HepG2 (cell line): ENCODE results near the gene MRPL3. TPM values are rescaled to one million over a fixed set of nuclear protein-coding genes. Genes with fewer than 3 reads are reported as not detected.

ENCODE experiments used
- CHD2 ChIP-seq: IDR thresholded peaks from 2 replicates; pipeline ENCODE4 v1.6.1; 2011; ENCODE audit warnings: low read depth, low read length, improper control_type of control experiment
- FOXJ3 ChIP-seq: sonication (generic); formaldehyde crosslinking; IDR thresholded peaks from 2 replicates; pipeline ENCODE4 v1.4.0; 2020; ENCODE audit warnings: missing genetic modification reagents, mild to moderate bottlenecking, borderline replicate concordance
- MTA3 ChIP-seq: sonication (generic); formaldehyde crosslinking; IDR thresholded peaks from 2 replicates; pipeline ENCODE4 v1.4.0; 2020; ENCODE audit warnings: missing genetic modification reagents
- MTF1 ChIP-seq: sonication (generic); formaldehyde crosslinking; IDR thresholded peaks from 2 replicates; pipeline ENCODE4 v1.5.0; 2020; ENCODE audit warnings: missing genetic modification reagents
- MXD4 ChIP-seq: IDR thresholded peaks from 2 replicates; pipeline ENCODE4 v1.6.1; 2016; ENCODE audit warnings: mild to moderate bottlenecking, missing biosample characterization, missing genetic modification reagents
- NFE2 ChIP-seq: sonication (generic); formaldehyde crosslinking; IDR thresholded peaks from 2 replicates; pipeline ENCODE4 v1.4.0; 2020; ENCODE audit warnings: missing genetic modification reagents
- NFYB ChIP-seq: sonication (generic); formaldehyde crosslinking; IDR thresholded peaks from 2 replicates; pipeline ENCODE4 v1.4.0; 2020; ENCODE audit warnings: missing genetic modification reagents
- NFYC ChIP-seq: IDR thresholded peaks from 2 replicates; pipeline ENCODE4 v1.6.1; 2016; ENCODE audit warnings: missing genetic modification reagents, missing compliant biosample characterization
- REPIN1 ChIP-seq: sonication (generic); formaldehyde crosslinking; IDR thresholded peaks from 2 replicates; pipeline ENCODE4 v1.8.0; 2022; ENCODE audit warnings: missing genetic modification reagents, low read depth, mild to moderate bottlenecking, borderline replicate concordance
- RFXANK ChIP-seq: IDR thresholded peaks from 2 replicates; pipeline ENCODE4 v1.6.1; 2016
- SAFB2 ChIP-seq: sonication (generic); formaldehyde crosslinking; IDR thresholded peaks from 2 replicates; pipeline ENCODE4 v1.5.1; 2020; ENCODE audit warnings: missing genetic modification reagents, low read depth, mild to moderate bottlenecking, borderline replicate concordance
- TEF ChIP-seq: sonication (generic); formaldehyde crosslinking; IDR thresholded peaks from 2 replicates; pipeline ENCODE4 v1.5.0; 2020; ENCODE audit warnings: missing genetic modification reagents
- TGIF2 ChIP-seq: IDR thresholded peaks from 2 replicates; pipeline ENCODE4 v1.6.1; 2016; ENCODE audit warnings: control low read depth, missing compliant biosample characterization
- WIZ ChIP-seq: sonication (generic); formaldehyde crosslinking; IDR thresholded peaks from 2 replicates; pipeline ENCODE4 v1.5.1; 2020; ENCODE audit warnings: mild to moderate bottlenecking, missing genetic modification reagents
- ZC3H13 ChIP-seq: sonication (generic); formaldehyde crosslinking; IDR thresholded peaks from 2 replicates; pipeline ENCODE4 v1.8.1; 2023; ENCODE audit warnings: mild to moderate bottlenecking, missing genetic modification reagents, moderate library complexity
- ZFP37 ChIP-seq: sonication (generic); formaldehyde crosslinking; IDR thresholded peaks from 2 replicates; pipeline ENCODE4 v1.4.0; 2020; ENCODE audit warnings: missing genetic modification reagents, borderline replicate concordance
- ZNF121 ChIP-seq: sonication (generic); formaldehyde crosslinking; IDR thresholded peaks from 2 replicates; pipeline ENCODE4 v1.5.0; 2020; ENCODE audit warnings: mild to moderate bottlenecking, missing genetic modification reagents
- ZNF235 ChIP-seq: sonication (generic); formaldehyde crosslinking; IDR thresholded peaks from 2 replicates; pipeline ENCODE4 v1.8.1; 2023; ENCODE audit warnings: mild to moderate bottlenecking, missing genetic modification reagents, borderline replicate concordance
- ZNF335 ChIP-seq: sonication (generic); formaldehyde crosslinking; IDR thresholded peaks from 2 replicates; pipeline ENCODE4 v1.4.0; 2020; ENCODE audit warnings: missing genetic modification reagents
- ZNF451 ChIP-seq: sonication (generic); formaldehyde crosslinking; IDR thresholded peaks from 2 replicates; pipeline ENCODE4 v1.5.0; 2020; ENCODE audit warnings: mild to moderate bottlenecking, missing genetic modification reagents
- ZNF549 ChIP-seq: sonication (generic); formaldehyde crosslinking; IDR thresholded peaks from 2 replicates; pipeline ENCODE4 v1.5.0; 2020; ENCODE audit warnings: missing genetic modification reagents
- ZNF616 ChIP-seq: sonication (generic); formaldehyde crosslinking; IDR thresholded peaks from 2 replicates; pipeline ENCODE4 v1.5.0; 2020; ENCODE audit warnings: low read depth, mild to moderate bottlenecking, missing genetic modification reagents
- ZNF709 ChIP-seq: sonication (generic); formaldehyde crosslinking; IDR thresholded peaks from 2 replicates; pipeline ENCODE4 v1.5.0; 2020; ENCODE audit warnings: mild to moderate bottlenecking, missing genetic modification reagents
- ZSCAN31 ChIP-seq: sonication (generic); formaldehyde crosslinking; IDR thresholded peaks from 2 replicates; pipeline ENCODE4 v1.5.0; 2020; ENCODE audit warnings: low read depth, mild to moderate bottlenecking, missing genetic modification reagents
- polyA plus RNA-seq, 8 experiments: library from polyadenylated mRNA; depleted of rRNA in 3 of 8; stranded (reverse) in 7 of 8; unstranded in 1 of 8; fragments of >200 nt; fragmentation: Illumina TruSeq in 4 of 8; extraction: Trizol in 4 of 8; gene quantifications; 2 replicates each; pipeline versions ENCODE4 v1.2.1 to v1.2.3, GENCODE V29; 2011 to 2016; ENCODE audit warnings: low read depth in 4 of 8, missing spikeins in 1 of 8, mixed read lengths in 1 of 8; ENCODE audit not compliant: insufficient read depth in 1 of 8
- total RNA-seq, 5 experiments: library from RNA; depleted of rRNA; stranded (reverse); fragments of >200 nt; fragmentation: Illumina TruSeq; extraction: Trizol; gene quantifications; 2 replicates each; pipeline ENCODE4 v1.2.3, GENCODE V29; 2016; ENCODE audit warnings: low read depth in 1 of 5
- TF ChIP-seq, protein P1 (sequence below): sonication (generic); formaldehyde crosslinking; IDR thresholded peaks from 2 replicates; pipeline ENCODE4 v1.8.1; 2023; ENCODE audit warnings: mild to moderate bottlenecking, missing genetic modification reagents, borderline replicate concordance
- TF ChIP-seq, protein P2 (sequence below): sonication (generic); formaldehyde crosslinking; IDR thresholded peaks from 2 replicates; pipeline ENCODE4 v1.5.0; 2020; ENCODE audit warnings: mild to moderate bottlenecking, missing genetic modification reagents
- TF ChIP-seq, protein P3 (sequence below): sonication (generic); formaldehyde crosslinking; IDR thresholded peaks from 2 replicates; pipeline ENCODE4 v1.4.0; 2020; ENCODE audit warnings: mild to moderate bottlenecking, missing genetic modification reagents

Gene MRPL3
- total and polyA plus RNA-seq, 2 of the 13 experiments (the other 11 are each of a cell fraction or from before 2014, with no cell fraction given), result 114 to 172 TPM

DNA sequence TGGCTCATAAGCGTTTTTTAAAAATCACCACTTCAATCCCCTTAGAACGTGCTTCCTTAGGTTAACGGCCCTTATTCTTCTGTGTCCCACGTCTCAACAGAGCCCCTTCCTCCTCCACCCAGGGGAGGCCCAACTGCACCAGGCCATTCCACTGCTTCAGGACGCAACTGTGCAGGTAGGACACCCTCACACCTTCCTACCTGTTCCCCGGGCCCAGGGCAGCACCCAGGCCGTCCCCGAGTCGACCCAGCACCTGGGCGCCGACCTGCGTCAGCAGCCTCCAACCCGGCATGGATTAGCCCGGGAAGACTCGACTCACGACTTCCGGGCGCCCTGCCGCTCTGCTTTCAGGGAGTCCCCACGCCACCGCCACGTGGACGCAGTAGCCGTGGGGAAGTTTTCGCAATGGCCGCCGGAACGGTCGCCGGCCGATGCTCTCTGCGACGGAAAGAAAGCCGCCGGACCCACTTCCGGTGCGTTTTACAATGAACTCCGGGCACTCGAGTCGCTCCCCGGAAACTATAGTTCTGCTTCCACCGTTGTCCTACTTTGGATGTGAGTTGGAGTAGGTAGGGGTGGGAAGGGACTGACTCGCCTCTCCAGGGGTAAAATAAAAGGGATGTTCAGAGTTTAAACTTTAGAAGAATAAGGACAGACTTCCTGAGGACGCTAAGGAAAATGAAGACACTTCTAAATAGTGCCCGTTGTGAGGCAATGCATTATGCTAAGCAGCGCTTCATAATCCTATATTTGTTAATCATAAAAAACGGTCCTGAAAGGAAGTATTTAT is at the start of gene MRPL3 (continued):
- TF ChIP-seq SAFB2 (peak; percentile 48; the same call in 1 of the 2 replicates), CHD2 (0 out of 2 replicates have a peak, but pooled peaks have one; percentile 24), REPIN1 (peak; percentile 97), NFE2 (CRISPR knock-in tag) (no peak), ZSCAN31 (CRISPR knock-in tag) (peak; percentile 99), TEF (peak; percentile 81), ZFP37 (CRISPR knock-in tag) (peak; percentile 93), MTF1 (CRISPR knock-in tag) (peak; percentile 80; the same call in 1 of the 2 replicates), WIZ (CRISPR knock-in tag) (peak; percentile 99), ZNF335 (CRISPR knock-in tag) (peak; percentile 74; the same call in 1 of the 2 replicates), ZC3H13 (CRISPR knock-in tag) (peak; percentile 89; the same call in 1 of the 2 replicates), TGIF2 (CRISPR knock-in tag) (peak; percentile 76; the same call in 1 of the 2 replicates), FOXJ3 (CRISPR knock-in tag) (peak; percentile 73; the same call in 1 of the 2 replicates), MXD4 (peak; percentile 97), MTA3 (no peak), ZNF616 (CRISPR knock-in tag) (peak; percentile 95), ZNF451 (CRISPR knock-in tag) (peak; percentile 94), NFYC (CRISPR knock-in tag) (peak; percentile 62; the same call in 1 of the 2 replicates), ZNF235 (CRISPR knock-in tag) (peak; percentile 97; the same call in 1 of the 2 replicates), ZNF549 (peak; percentile 81; the same call in 1 of the 2 replicates), ZNF709 (peak; percentile 87), NFYB (peak; percentile 64), ZNF121 (0 out of 2 replicates have a peak, but pooled peaks have one; percentile 7), RFXANK (0 out of 2 replicates have a peak, but pooled peaks have one; percentile 68)
- TF ChIP-seq, protein P1, sequence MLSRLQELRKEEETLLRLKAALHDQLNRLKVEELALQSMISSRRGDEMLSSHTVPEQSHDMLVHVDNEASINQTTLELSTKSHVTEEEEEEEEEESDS (CRISPR knock-in tag), result peak; percentile 88
- TF ChIP-seq, protein P2, sequence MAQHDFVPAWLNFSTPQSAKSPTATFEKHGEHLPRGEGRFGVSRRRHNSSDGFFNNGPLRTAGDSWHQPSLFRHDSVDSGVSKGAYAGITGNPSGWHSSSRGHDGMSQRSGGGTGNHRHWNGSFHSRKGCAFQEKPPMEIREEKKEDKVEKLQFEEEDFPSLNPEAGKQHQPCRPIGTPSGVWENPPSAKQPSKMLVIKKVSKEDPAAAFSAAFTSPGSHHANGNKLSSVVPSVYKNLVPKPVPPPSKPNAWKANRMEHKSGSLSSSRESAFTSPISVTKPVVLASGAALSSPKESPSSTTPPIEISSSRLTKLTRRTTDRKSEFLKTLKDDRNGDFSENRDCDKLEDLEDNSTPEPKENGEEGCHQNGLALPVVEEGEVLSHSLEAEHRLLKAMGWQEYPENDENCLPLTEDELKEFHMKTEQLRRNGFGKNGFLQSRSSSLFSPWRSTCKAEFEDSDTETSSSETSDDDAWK (CRISPR knock-in tag), result no peak
- TF ChIP-seq, protein P3, sequence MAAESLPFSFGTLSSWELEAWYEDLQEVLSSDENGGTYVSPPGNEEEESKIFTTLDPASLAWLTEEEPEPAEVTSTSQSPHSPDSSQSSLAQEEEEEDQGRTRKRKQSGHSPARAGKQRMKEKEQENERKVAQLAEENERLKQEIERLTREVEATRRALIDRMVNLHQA (CRISPR knock-in tag), result peak; percentile 82; the same call in 1 of the 2 replicates
